AG04449 (cell line): Measurements from ENCODE around the gene ITIH5.
"Not testable (repeated sequence)": the region's sequence is repeated elsewhere in the genome, so short reads cannot be mapped to it uniquely, and the experiment has no call there.

Experiments
- CTCF ChIA-PET: fragments of 350-600 bp; formaldehyde crosslinking; extraction: SDS; loops from one replicate; lab custom pipeline; 2021; ENCODE audit warnings: antibody characterized with exemption; lab: Yijun Ruan, JAX
- POLR2A ChIA-PET: fragments of 400-600, 350-600 bp; formaldehyde crosslinking; extraction: SDS; loops from one replicate; lab custom pipeline; 2020; ENCODE audit warnings: antibody characterized with exemption, inconsistent platforms; lab: Yijun Ruan, JAX
- DNase-seq: peaks from one replicate; pipeline ENCODE4 v3.0.0-alpha.2; 2010; ENCODE audit warnings: low read depth, low spot score
- H3K4me3 ChIP-seq: 2 replicates; pipeline ENCODE4 v1.5.1; 2011; ENCODE audit warnings: low read depth, mild to moderate bottlenecking, control low read depth, low read length
- TF ChIP-seq, protein P1 (sequence below): IDR thresholded peaks from one replicate; pipeline ENCODE4 v1.5.1; 2011; ENCODE audit warnings: mild to moderate bottlenecking, moderate library complexity, low read length, control low read depth, inconsistent platforms; ENCODE audit not compliant: insufficient read depth; ENCODE audit errors: missing control alignments

ITIH5 gene

DNA sequence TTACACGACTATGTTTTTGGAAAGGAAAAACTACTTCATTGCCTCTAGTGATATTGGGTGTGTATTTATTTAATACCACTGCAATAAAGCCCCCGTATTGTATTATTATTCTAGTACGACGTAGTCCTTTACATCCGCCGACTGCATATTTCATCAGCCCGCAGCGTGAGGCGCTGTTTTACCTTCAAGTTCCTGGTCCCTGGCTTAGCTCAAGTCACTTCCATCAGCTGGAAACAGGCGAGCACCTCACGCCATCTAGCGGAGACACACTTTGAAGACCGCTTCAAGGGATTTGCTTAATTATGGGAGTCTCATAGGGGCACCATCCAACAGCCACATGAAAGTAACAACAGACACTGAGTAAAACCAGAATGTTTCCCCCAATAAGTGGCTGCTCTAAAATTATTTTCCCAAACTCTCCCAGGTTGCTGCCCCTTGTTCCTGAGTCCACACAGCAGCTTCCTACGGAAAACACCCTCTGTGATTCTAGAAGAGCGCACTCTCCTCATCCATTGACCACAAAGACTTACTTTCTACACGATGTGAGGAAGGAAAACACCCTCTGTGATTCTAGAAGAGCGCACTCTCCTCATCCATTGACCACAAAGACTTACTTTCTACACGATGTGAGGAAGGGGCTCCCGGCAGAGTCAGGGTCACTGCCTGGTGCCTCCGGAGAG, 20.6 kb upstream of the ITIH5 start:
- POLR2A ChIA-PET = no interaction called here
- TF ChIP-seq, protein P1, sequence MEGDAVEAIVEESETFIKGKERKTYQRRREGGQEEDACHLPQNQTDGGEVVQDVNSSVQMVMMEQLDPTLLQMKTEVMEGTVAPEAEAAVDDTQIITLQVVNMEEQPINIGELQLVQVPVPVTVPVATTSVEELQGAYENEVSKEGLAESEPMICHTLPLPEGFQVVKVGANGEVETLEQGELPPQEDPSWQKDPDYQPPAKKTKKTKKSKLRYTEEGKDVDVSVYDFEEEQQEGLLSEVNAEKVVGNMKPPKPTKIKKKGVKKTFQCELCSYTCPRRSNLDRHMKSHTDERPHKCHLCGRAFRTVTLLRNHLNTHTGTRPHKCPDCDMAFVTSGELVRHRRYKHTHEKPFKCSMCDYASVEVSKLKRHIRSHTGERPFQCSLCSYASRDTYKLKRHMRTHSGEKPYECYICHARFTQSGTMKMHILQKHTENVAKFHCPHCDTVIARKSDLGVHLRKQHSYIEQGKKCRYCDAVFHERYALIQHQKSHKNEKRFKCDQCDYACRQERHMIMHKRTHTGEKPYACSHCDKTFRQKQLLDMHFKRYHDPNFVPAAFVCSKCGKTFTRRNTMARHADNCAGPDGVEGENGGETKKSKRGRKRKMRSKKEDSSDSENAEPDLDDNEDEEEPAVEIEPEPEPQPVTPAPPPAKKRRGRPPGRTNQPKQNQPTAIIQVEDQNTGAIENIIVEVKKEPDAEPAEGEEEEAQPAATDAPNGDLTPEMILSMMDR = peak; percentile 81
- no peak overlapping the region for H3K4me3 ChIP-seq
- CTCF ChIA-PET = interaction anchor here (0.6 to 7.0 kb wide), 18 partner anchors 11 to 1021 kb away, joined by 3 to 49 read pairs (median 4); partner anchors contain the start of gene ITIH5
- DNase-seq = peak; percentile 28

- no peak overlapping the region for H3K4me3 ChIP-seq
- ChIA-PET POLR2A (no interaction called here), CTCF (interaction anchor here (0.6 to 7.0 kb wide), 18 partner anchors 10 to 1020 kb away, joined by 3 to 49 read pairs (median 4); partner anchors contain the start of gene ITIH5)
- DNase-seq = no peak
- TF ChIP-seq, protein P1 = no peak
Measured at GRCh38 chr10:7686351-7687171, 19.8 kb upstream of the ITIH5 start.

DNA sequence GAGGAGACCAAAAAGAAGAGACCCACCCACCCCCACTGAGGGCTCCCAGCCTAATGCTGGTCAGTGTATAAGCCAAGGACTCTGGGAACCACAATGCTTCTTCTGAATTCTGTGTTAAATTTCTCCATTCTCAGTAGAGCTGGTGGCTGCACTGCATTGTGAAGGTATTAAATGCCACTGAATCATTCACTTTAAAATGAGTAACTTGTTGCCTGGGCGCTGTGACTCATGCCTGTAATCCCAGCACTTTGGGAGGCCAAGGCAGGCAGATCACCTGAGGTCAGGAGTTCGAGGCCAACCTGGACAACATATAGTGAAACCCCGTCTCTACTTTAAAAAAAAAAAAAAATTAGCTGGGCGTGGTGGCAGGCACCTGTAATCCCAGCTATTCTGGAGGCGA, 13.3 kb upstream of the ITIH5 start:
- DNase-seq, H3K4me3 ChIP-seq, CTCF ChIA-PET, POLR2A ChIA-PET: not testable (repeated sequence)

DNA sequence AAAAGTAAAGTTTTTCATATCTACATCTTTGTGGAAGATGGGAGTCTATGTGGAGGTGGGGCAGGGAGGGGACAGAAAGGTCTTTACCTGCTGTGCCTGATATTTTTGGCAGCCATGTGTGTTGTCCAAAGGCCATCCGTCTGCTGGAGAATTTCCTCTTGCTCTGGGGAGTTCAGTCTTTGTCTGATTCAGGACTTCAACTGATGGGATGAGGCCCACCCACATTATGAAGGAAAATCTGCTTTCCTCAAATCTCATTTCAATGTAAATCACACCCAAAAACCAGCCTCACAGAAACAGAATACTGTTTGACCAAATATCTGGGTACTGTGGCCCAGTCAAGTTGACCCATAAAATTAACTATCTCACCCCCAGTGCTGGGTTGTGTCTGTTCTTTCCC, 12.5 kb upstream of the ITIH5 start:
- ChIA-PET CTCF (no interaction called here), POLR2A (no interaction called here)
- DNase-seq = no peak
- H3K4me3 ChIP-seq = no peak overlapping the region
- TF ChIP-seq, protein P1 = no peak

- CTCF ChIA-PET = interaction anchor here (0.5 kb wide), 1 partner anchor 251 kb away, joined by 3 read pairs; no protein-coding TSS in a partner anchor
Measured at GRCh38 chr10:7672341-7673134, 5.8 kb upstream of the ITIH5 start.

GRCh38 chr10:7670157-7670556, 3.4 kb upstream of the ITIH5 start:
- ChIA-PET POLR2A (no interaction called here), CTCF (no interaction called here)
- no peak overlapping the region for H3K4me3 ChIP-seq
- TF ChIP-seq, protein P1 = no peak
- no peak for DNase-seq

More at GRCh38 chr10:7672341-7673134, 5.8 kb upstream of the ITIH5 start:
- no peak overlapping the region for H3K4me3 ChIP-seq
- TF ChIP-seq, protein P1 = no peak
- DNase-seq = no peak
- POLR2A ChIA-PET = no interaction called here
